Memory B cell (primary cell): Measurements from ENCODE around the gene AKR1D1.
"Not testable (repeated sequence)": the region's sequence is repeated elsewhere in the genome, so short reads cannot be mapped to it uniquely, and the experiment has no call there.

Source experiments
- ATAC-seq: fragments of 150-1000 bp; cut with Tn5 transposase; 2 replicates; pipeline ENCODE4 v1.10.0; 2021; ENCODE audit warnings: low read depth, mild to moderate bottlenecking, moderate library complexity
- DNase-seq, 2 donors: peaks; one replicate each; pipeline ENCODE4 v3.0.0; 2022; ENCODE audit warnings: low spot score in 2 of 2
- H3K27ac Mint-ChIP-seq: one replicate; pipeline ENCODE4 v1.8.0; 2022; ENCODE audit warnings: mild to moderate bottlenecking, moderate library complexity, mixed read lengths
- H3K27me3 Mint-ChIP-seq: one replicate; pipeline ENCODE4 v1.8.0; 2022; ENCODE audit warnings: mixed read lengths
- H3K36me3 Mint-ChIP-seq: one replicate; pipeline ENCODE4 v1.8.0; 2022; ENCODE audit warnings: mild to moderate bottlenecking, mixed read lengths
- H3K4me1 Mint-ChIP-seq: one replicate; pipeline ENCODE4 v1.8.0; 2022; ENCODE audit warnings: mixed read lengths
- H3K4me3 Mint-ChIP-seq: one replicate; pipeline ENCODE4 v1.8.0; 2022; ENCODE audit warnings: mild to moderate bottlenecking, moderate library complexity, mixed read lengths
- H3K9me3 Mint-ChIP-seq: one replicate; pipeline ENCODE4 v1.8.0; 2022; ENCODE audit warnings: mixed read lengths

Gene AKR1D1

GRCh38 chr7:138052696-138053095, 23.6 kb upstream of the AKR1D1 start:
- DNase-seq (no peak), ATAC-seq (no peak)
- no peaks in the 10 kb centered on the region for H3K4me1 Mint-ChIP-seq
- peaks cover 2% of the 10 kb centered on the region for H3K36me3 Mint-ChIP-seq
- H3K4me3 Mint-ChIP-seq, result no peak overlapping the region
- H3K9me3 Mint-ChIP-seq, result peaks cover 8% of the 10 kb centered on the region
- no peak overlapping the region for H3K27ac Mint-ChIP-seq
- H3K27me3 Mint-ChIP-seq, result peaks cover 1% of the 10 kb centered on the region

- not testable (repeated sequence) for H3K36me3 Mint-ChIP-seq, H3K4me3 Mint-ChIP-seq, ATAC-seq, H3K27ac Mint-ChIP-seq, H3K27me3 Mint-ChIP-seq, H3K9me3 Mint-ChIP-seq, H3K4me1 Mint-ChIP-seq, DNase-seq
Measured at GRCh38 chr7:138055698-138056097, 20.6 kb upstream of the AKR1D1 start.

- DNase-seq, result no peak
- no peak for ATAC-seq
- Mint-ChIP-seq H3K4me3 (no peak overlapping the region), H3K36me3 (no peaks in the 10 kb centered on the region), H3K27me3 (peaks cover 4% of the 10 kb centered on the region), H3K9me3 (no peaks in the 10 kb centered on the region), H3K27ac (no peak overlapping the region), H3K4me1 (no peaks in the 10 kb centered on the region)
Measured at GRCh38 chr7:138063400-138063799, 12.9 kb upstream of the AKR1D1 start.

GRCh38 chr7:138064856-138065357, 11.4 kb upstream of the AKR1D1 start:
- no peak for ATAC-seq
- no peak for DNase-seq
- H3K4me1 Mint-ChIP-seq, result no peaks in the 10 kb centered on the region
- H3K4me3 Mint-ChIP-seq, result no peak overlapping the region
- no peaks in the 10 kb centered on the region for H3K9me3 Mint-ChIP-seq
- no peak overlapping the region for H3K27ac Mint-ChIP-seq
- peaks cover 2% of the 10 kb centered on the region for H3K27me3 Mint-ChIP-seq
- no peaks in the 10 kb centered on the region for H3K36me3 Mint-ChIP-seq

- Mint-ChIP-seq H3K27ac (no peak overlapping the region), H3K27me3 (peaks cover 2% of the 10 kb centered on the region)
Measured at GRCh38 chr7:138065827-138066226, 10.4 kb upstream of the AKR1D1 start.

GRCh38 chr7:138066954-138067394, 9.3 kb upstream of the AKR1D1 start:
- Mint-ChIP-seq H3K4me3 (no peak overlapping the region), H3K36me3 (no peaks in the 10 kb centered on the region), H3K27me3 (peaks cover 2% of the 10 kb centered on the region), H3K9me3 (no peaks in the 10 kb centered on the region), H3K27ac (no peak overlapping the region), H3K4me1 (no peaks in the 10 kb centered on the region)
- no peak for ATAC-seq
- DNase-seq, result no peak

More at GRCh38 chr7:138065827-138066226, 10.4 kb upstream of the AKR1D1 start:
- no peaks in the 10 kb centered on the region for H3K9me3 Mint-ChIP-seq
- no peaks in the 10 kb centered on the region for H3K36me3 Mint-ChIP-seq
- no peak overlapping the region for H3K4me3 Mint-ChIP-seq
- no peak for ATAC-seq
- DNase-seq, result no peak
- no peaks in the 10 kb centered on the region for H3K4me1 Mint-ChIP-seq

GRCh38 chr7:138067774-138068173, 8.5 kb upstream of the AKR1D1 start:
- ATAC-seq (no peak), DNase-seq (no peak)
- Mint-ChIP-seq H3K27me3 (peaks cover 2% of the 10 kb centered on the region), H3K9me3 (no peaks in the 10 kb centered on the region), H3K4me3 (no peak overlapping the region), H3K27ac (no peak overlapping the region), H3K36me3 (no peaks in the 10 kb centered on the region), H3K4me1 (no peaks in the 10 kb centered on the region)

- H3K27me3 Mint-ChIP-seq, result peaks cover 2% of the 10 kb centered on the region
- ATAC-seq (no peak), DNase-seq (no peak)
- no peak overlapping the region for H3K27ac Mint-ChIP-seq
- H3K36me3 Mint-ChIP-seq, result peaks cover 1% of the 10 kb centered on the region
- H3K4me3 Mint-ChIP-seq, result no peak overlapping the region
- peaks cover 1% of the 10 kb centered on the region for H3K9me3 Mint-ChIP-seq
- no peaks in the 10 kb centered on the region for H3K4me1 Mint-ChIP-seq
Measured at GRCh38 chr7:138070908-138071307, 5.4 kb upstream of the AKR1D1 start.

GRCh38 chr7:138072726-138073125, 3.5 kb upstream of the AKR1D1 start:
- H3K36me3 Mint-ChIP-seq, result peaks cover 1% of the 10 kb centered on the region
- no peak overlapping the region for H3K27ac Mint-ChIP-seq
- DNase-seq (no peak), ATAC-seq (no peak)
- H3K9me3 Mint-ChIP-seq, result peaks cover 5% of the 10 kb centered on the region
- H3K4me3 Mint-ChIP-seq, result no peak overlapping the region
- no peaks in the 10 kb centered on the region for H3K4me1 Mint-ChIP-seq
- peaks cover 2% of the 10 kb centered on the region for H3K27me3 Mint-ChIP-seq

GRCh38 chr7:138074121-138074520, 2.1 kb upstream of the AKR1D1 start:
- ATAC-seq (no peak), DNase-seq (no peak)
- Mint-ChIP-seq H3K27ac (no peak overlapping the region), H3K4me3 (no peak overlapping the region), H3K9me3 (peaks cover 5% of the 10 kb centered on the region), H3K27me3 (no peaks in the 10 kb centered on the region), H3K36me3 (peaks cover 1% of the 10 kb centered on the region), H3K4me1 (no peaks in the 10 kb centered on the region)

- Mint-ChIP-seq H3K36me3 (peaks cover 1% of the 10 kb centered on the region), H3K27ac (no peak overlapping the region), H3K4me3 (no peak overlapping the region), H3K27me3 (no peaks in the 10 kb centered on the region), H3K4me1 (no peaks in the 10 kb centered on the region), H3K9me3 (peaks cover 5% of the 10 kb centered on the region)
- DNase-seq, result no peak
- ATAC-seq, result no peak
Measured at GRCh38 chr7:138074540-138074939, 1.7 kb upstream of the AKR1D1 start.

- Mint-ChIP-seq H3K4me1 (no peaks in the 10 kb centered on the region), H3K27ac (no peak overlapping the region), H3K36me3 (peaks cover 1% of the 10 kb centered on the region), H3K9me3 (peaks cover 5% of the 10 kb centered on the region), H3K27me3 (no peaks in the 10 kb centered on the region), H3K4me3 (no peak overlapping the region)
- ATAC-seq (no peak), DNase-seq (no peak)
Measured at GRCh38 chr7:138075350-138075749, 909 bp upstream of the AKR1D1 start.

GRCh38 chr7:138075786-138076185, 473 bp upstream of the AKR1D1 start:
- not testable (repeated sequence) for H3K4me3 Mint-ChIP-seq, H3K27ac Mint-ChIP-seq, H3K4me1 Mint-ChIP-seq, H3K36me3 Mint-ChIP-seq, H3K27me3 Mint-ChIP-seq, DNase-seq, H3K9me3 Mint-ChIP-seq, ATAC-seq

- H3K4me3 Mint-ChIP-seq, result no peak overlapping the region
- H3K27me3 Mint-ChIP-seq, result no peaks in the 10 kb centered on the region
- no peak for DNase-seq
Measured at GRCh38 chr7:138077809-138078208, 1.6 kb downstream of the AKR1D1 start.

GRCh38 chr7:138079137-138079536, 2.9 kb downstream of the AKR1D1 start:
- Mint-ChIP-seq H3K36me3 (no peaks in the 10 kb centered on the region), H3K4me1 (no peaks in the 10 kb centered on the region), H3K27ac (no peak overlapping the region), H3K27me3 (no peaks in the 10 kb centered on the region), H3K9me3 (peaks cover 3% of the 10 kb centered on the region), H3K4me3 (no peak overlapping the region)
- no peak for ATAC-seq
- DNase-seq, result no peak

More at GRCh38 chr7:138077809-138078208, 1.6 kb downstream of the AKR1D1 start:
- Mint-ChIP-seq H3K27ac (no peak overlapping the region), H3K4me1 (no peaks in the 10 kb centered on the region), H3K36me3 (peaks cover 1% of the 10 kb centered on the region), H3K9me3 (peaks cover 5% of the 10 kb centered on the region)
- ATAC-seq, result no peak
